KBM-7 (cell line): Measurements from ENCODE around the gene CCNDBP1.
"Not testable (repeated sequence)": the region's sequence is repeated elsewhere in the genome, so short reads cannot be mapped to it uniquely, and the experiment has no call there.

ENCODE experiments used
- DNase-seq: peaks from one replicate; pipeline ENCODE4 v3.0.0-alpha.2; 2015
- in situ Hi-C: fragments of 300-500 bp; cut with MboI; formaldehyde crosslinking; loops from 2 replicates; pipeline ENCODE4 v1.14.3; 2020; ENCODE audit warnings: low sequenced_read_pairs, low pct_unique_long_range_greater_than_20kb, mixed read lengths

CCNDBP1 gene

DNA sequence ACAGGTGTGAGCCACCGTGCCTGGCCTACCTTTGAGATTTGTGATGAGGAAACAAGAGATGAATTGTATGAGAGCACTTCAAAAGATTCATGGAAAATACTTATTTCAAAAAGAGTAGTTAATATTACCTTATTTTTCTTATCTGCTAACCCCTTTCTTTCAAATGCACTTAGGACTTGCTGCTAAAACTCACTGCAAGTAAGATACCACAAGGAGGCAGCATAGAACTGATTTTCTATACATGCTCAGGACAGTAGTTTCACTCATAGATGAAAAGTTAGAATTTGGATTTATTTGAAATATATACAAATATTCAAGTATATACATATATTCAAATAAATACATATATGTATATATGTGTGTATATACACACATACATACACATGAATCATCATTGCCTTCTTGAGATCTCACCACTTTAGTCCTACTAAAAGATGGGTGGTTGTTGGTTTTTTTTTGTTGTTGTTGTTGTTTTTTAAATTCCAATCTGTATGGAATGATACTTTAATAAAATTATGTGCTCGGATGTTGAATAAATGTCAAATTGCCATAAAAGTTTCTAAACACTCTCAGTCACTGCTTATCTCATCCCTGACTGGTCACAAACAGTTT lies 2.4 kb downstream of the CCNDBP1 start:
- in situ Hi-C loops, result no loop called here
- DNase-seq, result peak; percentile 62

DNA sequence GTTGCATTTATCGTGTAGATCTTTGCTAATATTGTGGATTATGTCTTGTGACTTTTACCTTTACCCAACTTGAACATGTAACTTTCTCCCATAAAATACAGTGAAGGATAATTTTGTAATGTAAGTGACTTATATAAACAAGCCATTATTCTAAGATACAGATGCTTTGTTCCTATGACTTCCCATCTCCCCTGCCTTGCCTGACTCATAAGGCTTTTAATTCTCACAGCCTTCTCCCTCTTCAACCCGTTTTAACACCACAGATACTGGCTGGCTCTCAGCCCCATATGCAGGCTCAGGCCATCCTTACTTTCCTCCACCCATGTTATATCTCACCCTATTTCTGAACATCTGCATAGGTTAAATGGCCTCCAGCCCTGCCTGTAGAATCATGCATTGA lies 4.1 kb downstream of the CCNDBP1 start:
- no peak for DNase-seq
- in situ Hi-C loops, result no loop called here

DNA sequence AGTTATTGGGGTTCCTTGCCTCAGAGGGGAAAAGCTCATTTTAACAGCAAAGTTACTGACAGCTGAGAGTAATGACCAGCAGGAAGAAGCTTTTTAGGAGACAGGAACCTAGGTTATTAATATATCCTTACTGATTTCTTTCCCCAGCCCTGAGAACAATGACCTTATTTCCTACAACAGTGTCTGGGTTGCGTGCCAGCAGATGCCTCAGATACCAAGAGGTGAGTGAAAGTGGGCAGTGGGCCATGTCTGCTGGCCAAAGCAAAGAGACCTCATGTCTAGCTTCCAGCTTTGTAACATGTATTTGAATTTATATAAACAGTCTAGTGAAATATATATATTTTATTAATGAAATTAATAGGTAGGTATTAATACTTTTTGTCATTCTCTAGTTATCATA lies 5.0 kb downstream of the CCNDBP1 start:
- DNase-seq, result no peak
- in situ Hi-C loops, result no loop called here

DNA sequence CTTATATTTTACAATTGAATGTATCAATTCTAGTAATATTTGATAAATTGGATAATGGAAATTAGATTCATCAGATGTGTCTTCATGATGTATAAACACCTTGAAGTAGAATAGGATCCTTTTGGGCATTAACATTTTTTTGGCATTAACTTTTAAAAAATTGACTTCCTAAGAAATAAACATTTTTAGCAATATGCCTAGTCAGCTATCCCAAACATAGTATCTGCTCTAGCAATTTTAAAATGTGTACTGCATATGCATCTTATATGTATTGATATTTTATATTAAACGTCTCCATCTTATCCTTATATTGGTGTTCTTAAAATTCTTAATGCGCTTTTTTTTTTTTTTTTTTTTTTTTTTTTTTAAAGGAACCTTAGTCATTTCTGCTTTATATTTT lies 8.5 kb downstream of the CCNDBP1 start:
- DNase-seq, result no peak
- in situ Hi-C loops, result no loop called here

DNA sequence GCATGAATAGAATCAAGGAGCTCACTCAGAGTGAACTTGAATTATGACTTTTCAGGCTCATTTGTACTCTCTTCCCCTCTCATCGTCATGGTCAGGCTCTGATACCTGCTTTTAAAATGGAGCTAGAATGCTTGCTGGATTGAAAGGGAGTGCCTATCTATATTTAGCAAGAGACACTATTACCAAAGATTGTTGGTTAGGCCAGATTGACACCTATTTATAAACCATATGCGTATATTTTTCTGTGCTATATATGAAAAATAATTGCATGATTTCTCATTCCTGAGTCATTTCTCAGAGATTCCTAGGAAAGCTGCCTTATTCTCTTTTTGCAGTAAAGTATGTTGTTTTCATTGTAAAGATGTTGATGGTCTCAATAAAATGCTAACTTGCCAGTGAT lies 9.6 kb downstream of the CCNDBP1 start:
- no peak for DNase-seq
- in situ Hi-C loops, result no loop called here

DNA sequence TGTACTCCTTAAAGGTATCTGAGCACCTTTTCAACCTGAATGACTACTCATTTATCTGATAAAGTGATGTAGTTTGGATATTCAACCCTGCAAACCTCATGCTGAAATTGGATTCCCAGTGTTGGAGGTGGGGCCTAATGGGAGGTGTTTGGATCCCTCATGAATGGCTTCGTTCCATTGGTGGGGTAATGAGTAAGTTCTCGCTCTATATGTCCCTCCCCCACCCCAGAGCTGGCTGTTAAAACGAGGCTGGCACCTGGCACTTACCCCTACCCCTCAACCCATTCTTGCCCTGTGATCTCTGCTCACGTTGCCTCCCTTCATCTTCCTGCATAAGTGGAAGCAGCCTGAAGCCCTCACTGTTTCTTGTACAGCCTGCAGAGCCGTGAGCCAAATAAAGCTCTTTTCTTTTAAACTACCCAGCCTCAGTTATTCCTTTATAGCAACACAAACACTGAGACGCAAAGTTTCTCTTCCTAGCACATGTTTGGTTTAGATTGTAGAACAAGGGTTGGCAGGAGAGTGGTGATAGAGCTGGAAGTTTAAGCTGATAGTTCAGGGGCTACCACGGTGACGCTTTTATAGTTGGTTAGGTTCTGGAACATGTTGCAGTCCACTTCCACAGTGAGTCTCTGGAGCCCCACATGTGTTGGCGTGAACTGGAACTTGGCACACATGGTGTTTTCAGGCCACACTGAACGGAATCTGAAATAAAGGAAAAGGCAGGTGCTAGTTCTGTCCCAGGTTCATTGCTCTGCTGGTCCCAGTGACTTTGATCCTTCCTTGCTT lies 11.8 kb downstream of the CCNDBP1 start:
- no peak for DNase-seq
- in situ Hi-C loops, result no loop called here

DNA sequence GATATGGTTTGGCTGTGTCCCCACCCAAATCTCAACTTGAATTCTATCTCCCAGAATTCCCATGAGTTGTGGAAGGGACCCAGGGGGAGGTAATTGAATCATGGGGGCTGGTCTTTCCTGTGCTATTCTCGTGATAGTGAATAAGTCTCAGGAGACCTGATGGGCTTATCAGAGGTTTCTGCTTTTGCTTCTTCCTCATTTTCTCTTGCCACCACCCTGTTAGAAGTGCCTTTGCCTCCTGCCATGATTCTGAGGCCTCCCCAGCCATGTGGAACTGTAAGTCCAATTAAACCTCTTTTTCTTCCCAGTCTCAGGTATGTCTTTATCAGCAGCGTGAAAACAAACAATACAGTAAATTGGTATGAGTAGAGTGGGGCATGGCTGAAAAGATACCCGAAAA lies 12.6 kb downstream of the CCNDBP1 start:
- in situ Hi-C loops, result not testable (repeated sequence)
- peak; percentile 25 for DNase-seq

DNA sequence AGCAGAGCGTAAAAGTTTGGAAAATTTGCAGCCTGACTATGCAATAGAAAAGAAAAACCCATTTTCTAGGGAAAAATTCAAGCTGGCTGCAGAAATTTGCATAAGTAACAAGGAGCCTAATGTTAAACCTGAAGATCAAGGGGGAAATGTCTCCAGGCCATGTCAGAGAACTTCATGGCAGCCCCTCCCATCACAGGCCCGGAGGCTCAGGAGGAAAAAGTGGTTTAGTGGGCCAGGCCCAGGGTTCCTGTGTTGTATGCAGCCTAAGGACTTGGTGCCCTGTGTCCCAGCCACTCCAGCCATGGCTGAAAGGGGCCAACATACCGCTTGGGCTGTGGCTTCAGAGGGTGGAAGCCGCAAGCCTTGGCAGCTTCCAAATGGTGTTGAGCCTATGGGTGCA lies 13.4 kb downstream of the CCNDBP1 start:
- DNase-seq, in situ Hi-C loops: not testable (repeated sequence)

DNA sequence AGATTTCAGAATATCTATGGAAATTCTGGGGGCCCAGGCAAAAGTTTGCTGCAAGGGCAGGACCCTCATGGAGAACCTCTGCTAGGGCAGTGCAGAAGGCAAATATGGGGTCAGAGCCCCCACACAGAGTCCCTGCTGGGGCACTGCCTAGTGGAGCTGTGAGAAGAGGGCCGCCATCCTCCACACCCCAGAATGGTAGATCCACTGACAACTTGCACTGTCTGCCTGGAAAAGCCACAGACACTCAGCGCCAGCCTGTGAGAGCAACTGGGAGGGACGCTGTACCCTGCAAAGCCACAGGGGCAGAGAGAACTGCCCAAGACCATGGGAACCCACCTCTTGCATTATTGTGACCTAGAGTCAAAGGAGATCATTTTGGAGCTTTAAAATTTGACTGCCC lies 13.8 kb downstream of the CCNDBP1 start:
- in situ Hi-C loops, result no loop called here

DNA sequence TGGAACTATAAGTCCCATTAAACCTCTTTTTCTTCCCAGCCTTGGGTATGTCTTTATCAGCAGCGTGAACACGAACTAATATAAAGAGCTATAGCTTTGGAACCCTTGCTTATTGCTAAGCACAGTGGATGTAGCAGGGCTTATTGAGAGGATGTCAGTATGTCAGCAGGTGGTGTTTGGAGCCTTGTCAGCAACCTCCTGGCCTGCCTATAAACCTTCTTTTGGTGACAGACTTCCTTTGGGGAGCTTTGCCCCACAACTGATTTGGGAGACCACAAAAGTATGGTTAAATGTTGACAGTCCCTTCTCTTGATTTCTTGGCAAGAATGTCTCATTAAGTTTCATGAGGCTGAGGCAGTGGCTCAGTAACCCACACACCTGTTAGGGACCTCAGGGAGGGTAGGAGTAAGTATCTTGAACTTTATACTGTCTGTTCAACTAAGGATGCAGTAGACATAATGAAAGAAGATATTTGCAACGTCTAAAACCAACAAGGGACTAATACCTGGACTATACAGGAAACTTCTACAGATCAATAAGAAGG lies 14.8 kb downstream of the CCNDBP1 start:
- DNase-seq, result no peak
- in situ Hi-C loops, result no loop called here

More for the DNA sequence above, 13.8 kb downstream of the CCNDBP1 start:
- no peak for DNase-seq

DNA sequence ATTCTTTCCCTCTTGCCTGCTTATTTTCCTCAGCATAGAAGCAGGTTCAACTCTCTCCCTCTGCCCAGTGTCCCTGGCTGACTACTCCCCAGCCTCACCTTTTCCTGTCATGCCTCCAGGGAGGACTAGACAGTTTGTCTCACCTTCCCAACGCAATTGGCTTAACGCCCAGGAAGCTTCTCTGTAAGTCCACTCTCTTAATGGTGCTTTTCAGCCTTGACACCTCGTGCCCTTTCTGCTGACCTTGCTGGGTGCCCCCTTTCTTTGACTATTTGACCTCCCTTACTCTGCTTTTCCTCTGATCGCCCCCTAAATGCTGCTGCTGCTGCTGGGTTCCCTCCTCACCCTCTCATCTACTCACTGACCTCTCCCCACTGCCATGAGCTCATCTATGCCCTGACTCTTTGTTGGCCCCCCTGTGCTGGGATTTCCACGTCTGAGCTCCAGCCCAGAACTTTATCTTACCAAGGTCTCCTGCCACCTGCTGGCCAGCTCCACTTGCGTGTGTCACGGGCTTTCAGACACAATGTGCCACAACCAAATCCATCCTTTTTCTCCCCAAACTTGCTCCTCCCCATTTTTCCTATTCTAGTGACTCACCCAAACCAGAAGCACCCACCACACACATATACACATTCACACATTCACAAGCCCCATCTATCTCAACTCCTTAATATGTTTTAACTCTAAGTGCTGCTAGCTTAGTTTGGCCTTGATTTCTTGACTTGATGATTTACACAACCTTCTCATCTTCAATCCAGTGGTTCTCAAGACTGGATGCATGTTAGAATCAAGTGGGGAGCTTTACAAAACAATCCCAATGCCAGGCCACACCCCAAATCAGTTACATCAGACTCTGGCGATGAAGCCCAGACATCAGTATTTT lies 19.1 kb downstream of the CCNDBP1 start:
- in situ Hi-C loops, result no loop called here
- peak; percentile 47 for DNase-seq

DNA sequence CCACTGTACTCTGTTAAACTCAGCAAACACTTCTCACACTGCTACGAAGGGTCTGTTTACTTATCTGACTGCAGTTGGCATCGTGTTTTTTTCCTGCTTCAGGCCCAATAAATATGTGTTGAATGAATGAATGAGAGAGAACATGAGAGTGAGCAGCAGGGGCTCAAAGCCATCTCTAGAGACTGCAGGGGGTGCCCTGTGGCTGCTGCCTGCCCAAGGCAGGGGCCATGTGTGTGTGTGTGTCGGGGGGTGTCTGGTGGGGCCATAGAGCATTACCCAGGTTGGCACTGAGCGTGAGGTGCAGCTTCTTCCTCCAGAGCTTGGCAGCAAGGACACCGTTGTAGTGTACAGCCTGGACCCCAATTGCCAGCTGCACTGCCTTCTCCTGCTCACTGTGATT lies 20.9 kb downstream of the CCNDBP1 start:
- DNase-seq, result no peak
- in situ Hi-C loops, result no loop called here

DNA sequence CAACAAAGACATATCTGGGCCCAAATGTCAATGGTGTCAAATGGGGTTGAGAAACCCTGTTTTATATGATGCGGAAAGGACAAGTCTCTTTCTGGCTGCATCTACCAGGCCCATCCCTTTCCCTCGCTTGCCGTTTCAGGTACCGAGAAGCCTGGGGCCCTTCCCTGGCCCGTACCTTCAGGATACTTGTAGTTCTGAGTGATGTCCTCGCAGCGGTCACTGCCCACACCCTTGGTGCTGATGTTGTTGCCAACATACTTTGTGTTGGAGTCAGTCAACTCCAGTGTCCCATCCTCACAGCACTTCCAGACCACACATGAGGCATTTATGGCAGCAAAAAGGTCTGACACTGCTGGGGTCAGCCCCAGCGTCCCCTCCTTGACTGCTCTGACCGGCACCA lies 21.8 kb downstream of the CCNDBP1 start:
- in situ Hi-C loops, result no loop called here
- DNase-seq, result no peak

DNA sequence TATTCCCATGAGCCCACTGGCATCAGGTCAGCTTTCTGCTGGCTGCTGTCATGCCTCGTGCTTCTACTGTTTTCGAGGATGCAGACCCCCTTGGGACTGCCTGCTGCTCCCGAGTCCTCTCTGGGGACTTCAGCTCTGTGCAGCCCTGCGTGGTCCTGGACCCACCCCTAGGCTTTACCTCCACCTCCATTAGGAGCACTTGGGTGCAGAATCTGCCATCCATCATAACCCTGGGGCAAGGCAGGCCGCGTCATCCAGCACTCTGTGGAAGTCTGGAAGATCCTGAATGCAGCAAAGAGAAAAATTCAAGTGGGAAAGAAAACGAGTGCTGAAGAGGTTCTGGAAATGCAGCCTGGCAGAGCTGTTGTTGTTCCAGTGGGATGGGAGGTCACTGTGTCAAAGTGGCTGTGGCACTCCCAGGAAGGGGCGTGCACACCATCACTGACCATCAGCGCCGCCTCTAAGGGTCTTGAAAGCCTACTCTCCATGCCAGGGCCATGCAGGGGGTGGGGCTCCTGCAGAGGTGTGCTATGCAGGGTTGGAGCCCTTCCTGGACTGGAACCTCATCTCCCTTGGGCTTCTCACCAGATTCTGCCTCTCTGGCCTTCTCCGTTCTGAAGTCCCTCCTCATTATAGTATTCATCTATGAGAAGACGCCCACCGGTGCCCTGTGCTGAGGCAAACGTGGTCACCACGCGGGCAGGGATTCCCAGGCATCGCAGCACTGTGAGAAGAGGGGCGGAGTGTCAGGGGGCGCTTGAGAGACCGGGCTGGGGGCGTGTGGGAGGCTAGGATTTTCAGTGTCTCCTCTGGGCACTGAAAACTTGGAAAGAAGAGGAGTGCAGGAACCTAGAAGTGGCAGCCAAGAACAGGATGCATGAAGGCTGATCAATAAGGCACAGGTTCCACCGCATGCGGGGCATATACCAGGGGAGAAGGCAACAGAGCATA lies 23.1 kb downstream of the CCNDBP1 start:
- in situ Hi-C loops, result no loop called here
- DNase-seq, result no peak

DNA sequence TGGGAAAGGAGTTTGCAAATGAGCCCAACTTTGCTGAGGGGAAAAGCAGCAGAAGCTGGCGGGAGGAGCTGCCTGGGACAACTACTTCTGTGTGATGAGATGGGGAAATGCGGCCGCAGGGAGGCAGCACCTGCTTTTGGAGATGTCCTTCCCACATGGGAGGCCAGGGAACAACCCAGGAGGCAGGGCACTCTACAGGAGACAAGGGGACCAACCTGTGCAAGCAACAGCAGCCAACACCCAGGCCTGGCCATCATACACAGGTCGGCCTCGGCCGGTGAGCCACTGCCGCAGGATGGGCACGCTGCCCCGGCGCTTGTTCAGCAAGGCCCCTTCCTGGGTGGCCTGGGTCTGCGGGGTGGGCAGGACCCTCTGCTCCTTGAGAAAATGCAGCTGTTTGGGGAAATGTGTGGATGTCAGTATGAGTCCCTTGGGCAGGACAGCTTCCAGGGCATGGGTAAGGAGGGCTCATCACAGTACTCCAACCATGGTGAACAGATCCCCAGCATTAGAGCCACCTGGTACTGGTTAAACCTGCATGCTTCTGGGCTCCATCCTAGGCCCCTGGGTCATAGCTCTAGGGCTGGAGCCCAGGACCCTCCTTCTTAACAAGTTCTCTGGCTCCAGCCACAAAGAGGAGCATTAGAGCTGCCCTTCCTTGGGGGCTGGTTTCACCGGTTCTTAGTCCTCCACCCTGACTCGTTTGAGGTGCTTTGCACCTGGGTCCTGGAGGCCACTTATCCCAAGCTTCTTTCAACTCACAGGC lies 24.0 kb downstream of the CCNDBP1 start:
- no peak for DNase-seq
- in situ Hi-C loops, result no loop called here

DNA sequence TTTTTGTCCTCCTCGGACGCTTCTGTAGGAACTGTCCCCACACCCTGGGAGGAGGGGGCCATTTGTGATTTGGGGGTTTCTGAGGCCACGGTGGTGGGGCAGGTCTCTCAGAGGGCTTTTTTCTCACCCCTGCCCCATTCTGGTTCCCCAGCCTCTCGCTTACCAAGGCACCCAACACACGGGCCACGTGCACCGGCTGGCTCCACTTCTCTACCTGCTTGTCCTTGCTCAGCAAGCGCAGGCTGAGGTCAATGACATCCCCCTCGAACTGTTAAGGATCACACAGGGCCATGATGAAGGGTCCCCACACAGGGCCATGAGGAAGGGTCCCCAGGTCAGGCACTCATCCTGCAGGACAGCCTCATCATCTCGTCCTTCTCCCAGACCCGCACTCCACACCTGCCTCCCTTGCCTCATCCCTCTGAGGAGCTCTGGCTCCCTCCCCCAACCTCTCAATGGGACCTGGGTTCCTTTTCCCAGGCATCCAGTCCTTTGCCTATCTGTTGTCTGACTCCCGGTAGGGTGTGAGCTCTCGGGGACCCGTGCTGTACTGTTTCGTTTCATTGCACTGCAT lies 25.1 kb downstream of the CCNDBP1 start:
- in situ Hi-C loops, result no loop called here
- DNase-seq, result no peak

DNA sequence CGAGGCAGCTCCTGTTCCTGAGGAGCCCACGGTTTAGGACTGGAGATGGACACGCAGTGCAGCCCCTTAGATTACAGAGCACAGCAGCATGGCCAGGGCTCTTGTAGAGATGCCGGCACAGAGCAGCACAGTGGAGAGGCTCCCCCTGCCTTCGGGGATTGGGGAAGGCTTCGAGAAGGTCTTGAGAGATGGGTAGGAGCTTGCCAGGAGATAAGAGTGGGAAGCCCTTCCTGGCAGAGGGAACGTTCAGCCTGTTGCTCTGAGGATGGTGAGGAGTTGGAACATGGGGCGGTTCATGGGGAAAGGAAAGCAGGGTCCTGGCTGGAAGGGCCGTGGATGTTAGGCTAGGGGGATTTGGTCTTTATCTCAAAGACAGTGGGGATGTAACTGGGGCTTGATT lies 25.6 kb downstream of the CCNDBP1 start:
- no peak for DNase-seq
- in situ Hi-C loops, result no loop called here
